Lower leg skin (tissue), 4 donors: Measurements from ENCODE around the gene SCAI. TPM values are rescaled to one million over a fixed set of nuclear protein-coding genes. Genes with fewer than 3 reads are reported as not detected.
"Not testable (repeated sequence)": the region's sequence is repeated elsewhere in the genome, so short reads cannot be mapped to it uniquely, and the experiment has no call there.

Source experiments
- DNase-seq, 2 donors: peaks; one replicate each; pipeline ENCODE4 v3.0.0-alpha.2; 2019; ENCODE audit warnings: low spot score in 2 of 2
- H3K4me3 ChIP-seq: fragments of 200-600 bp; sonication (generic); 2 replicates; pipeline ENCODE4 v1.5.1; 2017; ENCODE audit warnings: mild to moderate bottlenecking, low read depth; ENCODE audit not compliant: poor library complexity, severe bottlenecking
- POLR2A ChIP-seq, 2 donors: fragments of 450-650 bp; IDR thresholded peaks; one replicate each; pipeline ENCODE4 v1.6.1; 2016 to 2017; ENCODE audit warnings: antibody characterized with exemption in 2 of 2, mild to moderate bottlenecking in 1 of 2, moderate library complexity in 1 of 2
- WGBS, 2 donors: methylation state at CpG; one replicate each; pipeline ENCODE4 v1.1.5; 2018; 5-methylcytosine and 5-hydroxymethylcytosine counted together
- intact Hi-C: fragments of 100-400 bp; cut with DNase I; formaldehyde crosslinking; loops from one replicate; pipeline ENCODE4 v1.15.0; 2023; ENCODE audit warnings: low total_unique reads
- total RNA-seq, 4 donors: library from RNA; depleted of rRNA; stranded (reverse); fragments of >200 nt; gene quantifications; one replicate each; pipeline ENCODE4 v1.1.0, GENCODE V29; 2016
- TF ChIP-seq, protein P1 (sequence below), 3 donors: fragments of 450-650 bp; IDR thresholded peaks; one replicate each; pipeline ENCODE4 v1.5.1; 2016; ENCODE audit warnings: antibody characterized with exemption in 3 of 3, mild to moderate bottlenecking in 3 of 3, moderate library complexity in 2 of 3

SCAI gene
- total RNA-seq, 4 donors from 2014 or later: 2.9 to 9.2 (median 5.8) TPM

DNA sequence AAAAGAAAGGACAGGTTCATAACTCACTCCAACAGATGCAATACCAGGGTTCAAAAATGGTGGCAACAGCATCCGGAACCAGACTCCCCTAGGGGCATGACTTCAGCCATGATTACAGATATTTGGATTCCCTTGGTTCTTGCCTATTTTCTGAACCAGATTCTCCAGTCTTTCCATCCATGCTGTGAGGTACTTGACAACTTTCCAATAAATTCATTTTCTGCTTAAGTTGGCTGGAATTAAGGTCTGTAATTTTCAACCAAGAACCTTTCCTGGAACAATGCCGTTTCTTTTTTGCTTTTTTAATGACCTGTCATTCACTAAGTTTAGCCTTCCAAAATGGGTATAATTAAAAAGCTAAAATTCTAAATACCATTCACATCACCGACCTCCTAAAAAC is 52.2 kb downstream of the SCAI start:
- whole genome bisulfite sequencing, 2 donors: 67 to 77% methylated on average over 3 of the region's 3 CpGs
- no peak overlapping the region for H3K4me3 ChIP-seq
- no peak for TF ChIP-seq POLR2A (IDR thresholded peaks at IDR 0.05)
- TF ChIP-seq, protein P1, sequence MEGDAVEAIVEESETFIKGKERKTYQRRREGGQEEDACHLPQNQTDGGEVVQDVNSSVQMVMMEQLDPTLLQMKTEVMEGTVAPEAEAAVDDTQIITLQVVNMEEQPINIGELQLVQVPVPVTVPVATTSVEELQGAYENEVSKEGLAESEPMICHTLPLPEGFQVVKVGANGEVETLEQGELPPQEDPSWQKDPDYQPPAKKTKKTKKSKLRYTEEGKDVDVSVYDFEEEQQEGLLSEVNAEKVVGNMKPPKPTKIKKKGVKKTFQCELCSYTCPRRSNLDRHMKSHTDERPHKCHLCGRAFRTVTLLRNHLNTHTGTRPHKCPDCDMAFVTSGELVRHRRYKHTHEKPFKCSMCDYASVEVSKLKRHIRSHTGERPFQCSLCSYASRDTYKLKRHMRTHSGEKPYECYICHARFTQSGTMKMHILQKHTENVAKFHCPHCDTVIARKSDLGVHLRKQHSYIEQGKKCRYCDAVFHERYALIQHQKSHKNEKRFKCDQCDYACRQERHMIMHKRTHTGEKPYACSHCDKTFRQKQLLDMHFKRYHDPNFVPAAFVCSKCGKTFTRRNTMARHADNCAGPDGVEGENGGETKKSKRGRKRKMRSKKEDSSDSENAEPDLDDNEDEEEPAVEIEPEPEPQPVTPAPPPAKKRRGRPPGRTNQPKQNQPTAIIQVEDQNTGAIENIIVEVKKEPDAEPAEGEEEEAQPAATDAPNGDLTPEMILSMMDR (IDR thresholded peaks at IDR 0.05): no peak
- no peak for DNase-seq
- intact Hi-C loops: no loop called here

DNA sequence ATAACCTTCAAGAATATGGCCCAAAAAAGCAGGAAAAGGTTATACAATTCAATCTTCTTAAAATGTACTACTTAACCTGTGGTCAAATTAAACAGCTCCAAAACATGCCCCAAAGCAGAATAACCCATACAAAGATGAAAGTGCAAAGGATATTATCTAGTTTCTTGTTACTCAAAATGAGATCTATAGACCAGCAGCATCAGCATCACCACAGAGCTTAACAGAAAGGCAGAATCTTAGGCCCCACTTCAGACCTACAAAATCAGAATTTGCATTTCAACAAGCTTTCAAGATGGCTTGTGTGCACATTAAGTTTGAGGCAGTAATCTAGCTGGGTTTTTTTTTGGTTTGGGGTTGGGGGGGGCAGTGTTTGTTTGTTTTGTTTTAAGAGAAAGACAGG is 54.0 kb downstream of the SCAI start:
- no peak for DNase-seq
- intact Hi-C loops: no loop called here
- no peak overlapping the region for H3K4me3 ChIP-seq
- TF ChIP-seq, protein P1 (IDR thresholded peaks at IDR 0.05): no peak
- no peak for TF ChIP-seq POLR2A (IDR thresholded peaks at IDR 0.05)

DNA sequence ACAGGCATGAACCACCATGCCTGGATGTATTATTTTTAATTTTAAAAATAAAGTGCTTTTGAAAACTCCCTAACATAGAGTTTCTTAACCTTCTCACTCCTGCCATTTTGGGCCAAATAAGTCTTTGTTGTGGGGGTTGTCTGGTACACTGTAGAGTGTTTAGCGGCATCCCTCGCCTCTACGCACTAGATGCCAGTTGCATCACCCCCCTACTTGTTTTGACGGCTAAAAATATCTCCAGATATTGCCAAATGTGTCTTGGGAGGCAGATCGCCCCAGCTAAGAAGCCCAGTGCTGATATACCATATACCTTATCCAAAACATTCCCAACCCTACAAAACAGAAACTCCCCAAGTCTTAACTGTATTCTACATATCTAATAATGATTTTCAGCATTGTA is 54.6 kb downstream of the SCAI start:
- no peak for DNase-seq
- TF ChIP-seq POLR2A (IDR thresholded peaks at IDR 0.05): no peak
- 94 to 96% methylated on average over 5 of the region's 5 CpGs for WGBS, 2 donors
- intact Hi-C loops: no loop called here
- no peak overlapping the region for H3K4me3 ChIP-seq

DNA sequence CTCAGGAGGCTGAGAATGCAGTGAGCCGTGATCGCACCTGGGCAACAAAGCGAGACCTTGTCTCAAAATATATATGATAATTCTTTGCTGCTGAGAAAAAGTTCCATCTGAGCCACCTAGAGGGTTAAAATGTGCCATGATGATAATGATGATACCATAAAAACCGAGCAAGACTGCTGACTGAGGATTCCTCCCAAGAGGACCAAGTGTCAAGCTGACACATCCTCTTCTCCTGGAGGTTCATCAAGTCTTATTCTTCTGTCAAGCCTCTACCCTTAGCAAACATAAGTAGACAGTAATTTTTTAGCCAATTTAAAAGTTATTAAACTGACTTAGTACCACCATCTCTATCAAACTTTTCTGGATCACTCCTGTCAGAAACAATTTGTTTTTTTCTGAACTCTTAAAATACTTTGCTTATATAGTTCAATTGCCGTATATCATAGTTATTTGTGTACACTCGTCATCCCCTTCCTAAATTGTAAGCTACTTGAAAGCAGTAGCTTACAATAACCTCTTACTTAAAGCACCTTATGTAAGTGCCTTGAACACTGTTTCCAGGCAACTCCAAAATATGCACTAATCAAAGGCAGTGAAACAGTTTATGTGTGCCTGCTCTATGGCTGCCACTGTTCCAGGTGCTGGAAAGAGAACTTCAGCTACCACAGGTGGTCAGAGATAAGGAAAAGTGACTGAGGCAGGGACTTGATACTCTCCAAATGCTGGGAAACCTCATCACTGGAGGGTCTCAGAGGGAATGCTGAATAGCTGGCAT is 57.4 kb downstream of the SCAI start:
- H3K4me3 ChIP-seq: no peak overlapping the region
- TF ChIP-seq, protein P1 (IDR thresholded peaks at IDR 0.05): no peak
- TF ChIP-seq POLR2A (IDR thresholded peaks at IDR 0.05): no peak
- DNase-seq: no peak
- WGBS, 2 donors: 78 to 80% methylated on average over 6 of the region's 6 CpGs
- intact Hi-C loops: no loop called here

DNA sequence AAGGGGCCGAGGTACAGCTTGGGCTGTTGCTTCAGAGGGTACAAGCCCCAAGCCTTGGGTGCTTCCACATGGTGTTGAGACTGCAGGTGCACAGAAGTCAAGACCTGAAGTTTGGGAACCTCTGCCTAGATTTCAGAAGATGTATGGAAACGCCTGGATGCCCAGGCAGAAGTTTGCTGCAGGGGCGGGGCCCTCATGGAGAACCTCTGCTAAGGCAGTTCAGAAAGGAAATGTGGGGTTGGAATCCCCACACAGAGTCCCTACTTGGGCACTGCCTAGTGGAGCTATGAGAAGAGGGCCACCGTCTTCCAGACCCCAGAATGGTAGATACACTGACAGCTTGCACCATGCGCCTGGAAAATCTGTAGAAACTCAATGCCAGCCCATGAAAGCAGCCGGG is 61.1 kb downstream of the SCAI start:
- DNase-seq, intact Hi-C loops, H3K4me3 ChIP-seq: not testable (repeated sequence)
- 80 to 99% methylated on average over 6 of the region's 6 CpGs for WGBS, 2 donors

DNA sequence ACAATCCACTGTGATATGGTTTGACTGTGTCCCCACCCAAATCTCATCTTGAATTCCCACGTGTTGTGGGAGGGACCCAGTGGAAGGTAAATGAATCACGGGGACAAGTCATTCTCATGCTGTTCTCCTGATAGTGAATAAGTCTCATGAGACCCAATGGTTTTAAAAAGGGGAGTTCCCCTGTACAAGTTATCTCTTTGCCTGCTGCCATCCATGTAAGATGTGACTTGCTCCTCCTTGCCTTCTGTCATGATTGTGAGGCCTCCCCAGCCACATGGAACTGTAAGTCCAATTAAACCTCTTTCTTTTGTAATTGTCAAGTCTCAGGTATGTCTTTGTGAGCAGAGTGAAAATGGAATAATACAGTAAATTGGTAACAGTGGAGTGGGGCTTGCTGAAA is 62.5 kb downstream of the SCAI start:
- WGBS, 2 donors: 72 to 89% methylated on average over 2 of the region's 2 CpGs
- DNase-seq, intact Hi-C loops, H3K4me3 ChIP-seq: not testable (repeated sequence)

DNA sequence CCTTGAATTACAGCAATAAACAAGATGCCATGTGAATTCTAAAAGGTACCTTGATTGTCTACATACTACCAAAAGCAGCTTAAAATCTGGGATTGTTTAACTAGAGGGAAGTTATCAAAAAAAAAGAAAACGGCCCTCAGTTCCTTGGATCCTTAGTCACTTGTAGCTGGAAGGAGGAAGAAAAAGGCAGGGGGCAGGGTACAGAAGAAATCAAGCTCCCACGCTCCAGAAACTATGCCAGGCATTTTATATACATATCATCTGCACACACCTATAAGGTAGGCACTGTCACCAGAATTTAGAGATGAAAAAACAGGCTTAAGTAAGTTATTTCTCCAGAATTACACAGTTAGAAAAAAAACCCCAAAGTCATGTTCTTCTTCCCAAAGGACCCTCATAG is 63.4 kb downstream of the SCAI start:
- WGBS, 2 donors: 76 to 79% methylated on average over 2 of the region's 2 CpGs
- DNase-seq: no peak
- intact Hi-C loops: no loop called here

DNA sequence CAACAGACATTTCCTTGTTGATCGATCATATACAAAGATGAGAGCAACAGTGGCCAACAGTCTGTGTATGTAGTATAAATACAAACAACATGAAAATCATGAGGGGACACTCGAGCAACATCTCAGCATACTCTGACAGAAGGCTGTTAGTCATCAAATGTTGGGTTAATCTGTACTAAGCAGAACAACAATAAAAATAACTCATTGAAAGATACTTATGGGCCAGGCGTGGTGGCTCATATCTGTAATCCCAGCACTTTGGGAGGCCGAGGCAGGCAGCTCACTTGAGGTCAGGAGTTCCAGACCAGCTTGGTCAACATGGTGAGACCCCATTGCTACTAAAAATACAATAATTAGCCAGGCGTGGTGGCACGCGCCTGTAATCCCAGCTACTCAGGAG is 67.3 kb downstream of the SCAI start:
- 82 to 96% methylated on average over 7 of the region's 7 CpGs for WGBS, 2 donors
- intact Hi-C loops: no loop called here
- H3K4me3 ChIP-seq: no peak overlapping the region
- DNase-seq: no peak
- TF ChIP-seq, protein P1 (IDR thresholded peaks at IDR 0.05): no peak
- no peak for TF ChIP-seq POLR2A (IDR thresholded peaks at IDR 0.05)

More for the DNA sequence above, 63.4 kb downstream of the SCAI start:
- no peak overlapping the region for H3K4me3 ChIP-seq
- no peak for TF ChIP-seq POLR2A (IDR thresholded peaks at IDR 0.05)
